ENCODE measurements around the gene RUVBL2. TPM values are rescaled to one million over a fixed set of nuclear protein-coding genes. Genes with fewer than 3 reads are reported as not detected.

Gene RUVBL2
- total RNA-seq, 1 experiment from 2014 or later, result 270 TPM

- no peaks in the 10 kb centered on the region for H3K9me2 ChIP-seq (ENCODE audit: insufficient read depth)
- peaks cover 81% of the 10 kb centered on the region for H3K79me2 ChIP-seq (ENCODE audit: insufficient read depth, low read length)
- DNase-seq (ENCODE audit: low read depth, low spot score) (no peak), ATAC-seq (peak; percentile 75)
- H2AFZ ChIP-seq (ENCODE audit: low read depth, low read length, poor library complexity, severe bottlenecking), result no peak overlapping the region
- H3K4me1 ChIP-seq (ENCODE audit: control insufficient read depth in 1 of 2, insufficient read depth in 2 of 2, low read length in 2 of 2), result peaks cover 9 to 22% of the 10 kb centered on the region in 2 experiments
- H3K27ac ChIP-seq (ENCODE audit: low read depth, low read length), result no peak overlapping the region
- H3K27me3 ChIP-seq (ENCODE audit: insufficient read depth, low read length), result no peaks in the 10 kb centered on the region
- H3K9ac ChIP-seq (ENCODE audit: low read length), result no peak overlapping the region
- BruUV-seq (replicated peaks), result no TSS peak
- peaks cover 14% of the 10 kb centered on the region; the same call in 1 of the 2 replicates for H4K20me1 ChIP-seq (ENCODE audit: insufficient read depth)
- peaks cover 20 to 40% of the 10 kb centered on the region in 2 experiments; a peak in 3 of 4 replicates for H3K36me3 ChIP-seq (ENCODE audit: control insufficient read depth in 1 of 2, insufficient read depth in 2 of 2, low read length in 2 of 2)
- no peaks in the 10 kb centered on the region for H3K9me3 ChIP-seq (ENCODE audit: control insufficient read depth in 1 of 2, insufficient read depth in 1 of 2, low read depth in 1 of 2, low read length in 2 of 2)
- intact Hi-C loops (cut with micrococcal nuclease), result loop anchor here (2.0 to 5.0 kb wide), 2 partner anchors 209 to 223 kb away; no protein-coding TSS in a partner anchor
- POLR2A ChIA-PET, result no interaction called here
- RAD21 ChIA-PET (ENCODE audit: low non-redundant PET in 1 of 2, low total read pairs in 2 of 2, uncharacterized antibody in 2 of 2, unreplicated experiment in 2 of 2), result no interaction called here
- peak; percentile 75 for TF ChIP-seq TCF7L2 (IDR thresholded peaks at IDR 0.05; ENCODE audit: borderline replicate concordance, extremely low read depth, insufficient read depth, insufficient read length)
- TF ChIP-seq CTCF (IDR thresholded peaks at IDR 0.05 in 2 of 3, conservative IDR thresholded peaks at IDR 0.05 in 1 of 3; ENCODE audit: borderline replicate concordance in 1 of 3, insufficient read depth in 1 of 3, low read depth in 2 of 3, low read length in 2 of 3), result peak; percentile 48 to 79 (median 78); a peak in 5 of 6 replicates
- peak; percentile 58 for TF ChIP-seq RAD21 (IDR thresholded peaks at IDR 0.05; ENCODE audit: low read depth)
- TF ChIP-seq, protein P1, sequence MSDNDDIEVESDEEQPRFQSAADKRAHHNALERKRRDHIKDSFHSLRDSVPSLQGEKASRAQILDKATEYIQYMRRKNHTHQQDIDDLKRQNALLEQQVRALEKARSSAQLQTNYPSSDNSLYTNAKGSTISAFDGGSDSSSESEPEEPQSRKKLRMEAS (IDR thresholded peaks at IDR 0.05), result no peak
- H3K4me3 ChIP-seq (replicated peaks in 1 of 2; ENCODE audit: low read depth in 1 of 2, low read length in 2 of 2), result no peak overlapping the region
- CTCF ChIA-PET, result interaction anchor here (0.6 to 2.3 kb wide), 15 partner anchors 10 to 208 kb away, joined by 3 to 19 read pairs (median 4); partner anchors contain the start of genes CGB7 and NTF4
- no peak overlapping the region for H3K4me2 ChIP-seq (ENCODE audit: low read length)
Measured at GRCh38 chr19:48999481-49000325, 6.0 kb downstream of the RUVBL2 start.
